SIG-M5 treated with dmso at 0.1 percent for 504 hours (cell line): ENCODE measurements around the gene SPATA22.
"Not testable (repeated sequence)": the region's sequence is repeated elsewhere in the genome, so short reads cannot be mapped to it uniquely, and the experiment has no call there.

ENCODE experiments used
- DNase-seq: peaks from one replicate; lab custom pipeline; 2025; ENCODE audit not compliant: unreplicated experiment; lab: John Stamatoyannopoulos, UW

The SPATA22 gene

DNA sequence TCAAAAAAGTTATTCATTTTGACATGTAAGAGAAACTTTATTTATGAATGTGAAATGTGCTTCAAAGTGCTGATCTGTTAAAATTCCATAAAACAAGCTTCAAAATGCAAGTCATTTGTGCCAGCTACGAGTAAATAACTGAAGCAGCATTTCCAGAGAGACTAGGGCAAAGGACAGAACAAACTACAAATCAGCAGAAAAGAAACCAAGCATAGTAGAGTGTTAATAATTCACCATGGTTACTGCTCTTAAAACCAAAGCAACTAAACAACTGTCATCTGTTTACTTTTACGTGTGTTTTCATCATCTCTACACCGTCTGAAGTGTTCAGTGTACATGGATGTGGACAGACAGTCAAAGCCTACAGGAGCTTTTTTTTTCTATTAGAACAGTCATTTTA lies 2.6 kb upstream of the SPATA22 start:
- no peak for DNase-seq

DNA sequence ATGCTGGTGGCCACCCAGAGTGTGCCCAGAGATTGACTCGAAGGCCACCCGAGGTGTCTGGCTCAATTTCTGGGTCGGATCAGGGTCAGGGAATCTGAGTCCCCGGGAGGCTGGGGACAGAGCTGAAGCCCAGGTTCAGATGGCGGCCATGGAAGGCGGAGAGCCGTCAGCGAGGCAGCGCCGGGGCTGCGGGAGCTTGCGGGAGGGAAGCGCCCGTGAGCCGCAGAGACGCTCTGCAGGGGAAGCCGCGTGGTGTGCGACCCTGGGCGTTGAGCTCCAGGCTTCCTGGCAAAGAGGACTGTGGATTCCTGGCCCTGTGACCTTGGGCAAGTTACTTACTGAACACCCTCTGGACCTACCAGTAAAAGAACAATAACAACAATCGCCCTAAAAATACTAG lies 518 bp upstream of the SPATA22 start:
- DNase-seq = no peak

DNA sequence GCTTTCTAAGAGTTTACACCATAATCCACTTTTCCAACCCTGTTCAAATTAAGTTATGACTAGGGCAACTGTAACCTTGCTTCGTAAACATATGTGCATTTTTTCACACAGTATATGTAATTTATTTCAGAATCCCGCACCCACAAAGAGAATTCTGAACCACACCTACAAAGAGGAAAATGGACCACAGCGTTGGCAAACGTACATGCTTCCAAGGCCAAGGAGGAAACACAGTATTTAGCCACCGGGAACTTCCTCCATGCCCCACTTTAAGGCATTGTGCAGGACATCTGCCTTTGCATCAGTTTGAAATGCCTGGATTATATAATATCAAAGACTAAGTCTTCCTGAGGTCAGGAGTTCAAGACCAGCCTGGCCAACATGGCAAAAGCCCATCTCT lies 2.1 kb downstream of the SPATA22 start:
- no peak for DNase-seq

DNA sequence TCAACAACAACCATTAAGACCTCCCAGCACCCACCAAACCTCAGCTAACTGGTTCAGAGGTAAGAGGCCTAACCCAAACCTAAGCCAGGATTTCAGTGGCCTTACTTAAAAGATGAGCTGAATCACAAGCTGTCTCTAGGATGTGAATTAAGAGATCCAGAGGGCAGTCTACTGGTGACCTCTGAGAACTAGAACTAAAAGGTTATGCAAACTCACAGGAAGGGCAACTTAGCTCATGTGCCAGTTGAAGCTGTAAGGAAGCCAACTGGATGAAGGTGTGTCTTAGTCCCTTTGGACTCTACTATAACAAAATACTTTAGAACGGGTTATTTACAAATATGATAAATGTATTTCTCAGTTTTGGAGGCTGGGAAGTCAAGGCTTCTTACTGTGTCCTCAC lies 5.3 kb downstream of the SPATA22 start:
- not testable (repeated sequence) for DNase-seq

DNA sequence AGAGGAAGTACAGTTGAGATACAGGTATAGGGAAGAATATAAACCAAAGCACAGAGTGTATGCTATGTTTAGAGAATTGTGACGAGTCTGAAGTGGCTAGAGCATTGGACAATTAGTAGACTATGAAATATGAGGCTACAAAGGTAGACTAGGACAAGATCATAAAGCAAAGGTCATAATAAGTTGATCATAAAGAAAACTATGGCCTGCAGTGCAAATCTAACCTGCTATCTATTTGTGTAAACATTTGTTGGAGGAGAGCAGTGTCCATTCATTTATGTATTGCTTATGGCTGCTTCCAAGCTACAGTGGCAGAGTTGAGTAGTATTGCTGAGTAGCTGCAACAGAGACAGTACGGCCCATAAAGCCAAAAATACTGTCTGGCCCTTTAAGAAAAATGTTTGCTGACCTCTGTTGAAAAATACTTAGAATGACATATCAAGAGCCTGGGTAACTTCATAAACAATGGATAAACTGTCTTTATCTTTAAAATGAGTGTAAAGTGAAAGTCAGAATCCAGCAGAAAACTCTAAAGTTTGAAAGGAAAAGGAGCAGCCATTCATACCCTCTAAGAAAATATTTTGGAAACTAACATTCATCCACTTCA lies 23.5 kb downstream of the SPATA22 start:
- no peak for DNase-seq

DNA sequence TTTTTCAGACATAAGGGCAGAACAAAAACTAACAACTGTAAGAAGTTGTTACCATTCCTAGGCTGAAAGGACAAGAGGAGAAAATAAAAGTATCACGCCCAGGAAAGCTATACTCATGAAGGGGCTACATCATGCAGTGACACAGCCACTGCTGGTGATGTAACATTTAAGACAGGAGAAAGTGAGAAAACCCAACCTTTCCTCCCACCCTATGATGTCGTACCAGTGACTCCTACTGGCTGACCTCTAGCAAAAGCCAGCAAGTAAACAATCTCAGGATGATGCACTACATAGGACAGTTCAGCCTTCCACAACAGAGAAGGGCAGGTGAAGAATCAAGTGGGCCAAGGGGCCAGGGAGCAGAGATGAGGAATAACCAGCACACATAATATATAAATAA lies 24.0 kb downstream of the SPATA22 start:
- no peak for DNase-seq

DNA sequence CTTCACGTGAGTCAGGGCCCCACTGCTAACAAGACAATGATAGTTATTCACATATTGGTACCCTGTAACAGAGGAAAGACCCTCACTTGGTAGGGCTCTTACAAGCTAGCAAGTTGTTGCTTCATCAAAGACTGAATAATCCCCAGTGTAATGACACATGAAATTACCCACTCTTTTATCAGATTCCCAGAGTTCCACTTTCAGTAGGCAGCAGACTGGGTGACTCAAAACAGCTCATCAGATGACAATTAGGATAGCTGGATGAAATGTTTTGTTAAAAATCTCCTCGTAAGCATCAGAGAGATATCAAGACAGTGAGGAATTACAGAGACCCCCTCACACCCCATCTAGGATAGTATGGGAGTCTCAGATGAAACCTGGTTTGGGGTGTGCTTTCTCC lies 31.2 kb downstream of the SPATA22 start:
- DNase-seq = no peak

DNA sequence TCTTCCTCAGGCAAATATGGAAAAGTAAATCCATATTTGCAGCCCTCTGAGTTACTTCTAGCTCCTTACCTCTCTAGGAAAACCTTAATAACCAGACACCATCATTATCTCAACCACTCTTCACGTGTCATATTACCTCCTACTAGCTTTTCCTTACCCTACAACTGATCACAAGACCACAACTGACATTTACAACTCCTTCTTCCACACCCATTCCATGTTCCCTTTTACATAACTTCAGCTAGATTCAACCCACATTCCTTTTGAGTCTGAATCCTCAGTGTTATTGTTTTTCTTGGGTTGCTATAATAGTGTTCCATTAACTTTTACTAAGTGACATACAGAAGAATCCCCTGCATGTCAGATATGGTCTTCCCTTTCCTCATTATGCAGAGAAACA lies 33.3 kb downstream of the SPATA22 start:
- no peak for DNase-seq

DNA sequence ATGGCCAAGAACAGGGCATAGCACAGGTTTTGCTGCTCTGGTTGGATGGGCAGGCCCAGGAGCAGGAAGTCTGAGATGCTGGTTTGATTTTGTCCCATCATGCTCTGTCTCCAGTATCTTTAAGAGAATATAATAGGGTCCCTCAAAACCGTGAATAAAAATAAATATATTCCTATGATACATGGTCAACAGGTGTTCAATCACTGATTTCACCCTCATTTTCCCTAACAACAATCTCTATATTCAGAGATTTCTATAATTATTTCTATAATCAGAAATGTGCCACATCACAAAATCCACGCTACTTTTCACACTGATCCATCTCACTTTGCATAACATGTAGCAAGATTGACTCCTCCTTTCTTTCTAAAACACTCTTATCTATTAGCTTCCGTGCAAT lies 37.9 kb downstream of the SPATA22 start, which contains the start of gene OR1E2:
Gene OR1E2 (minus strand): TSS at position 101 of the 400 bp plus-strand sequence. CDS start 0 bp downstream, at position 101.
- no peak for DNase-seq

DNA sequence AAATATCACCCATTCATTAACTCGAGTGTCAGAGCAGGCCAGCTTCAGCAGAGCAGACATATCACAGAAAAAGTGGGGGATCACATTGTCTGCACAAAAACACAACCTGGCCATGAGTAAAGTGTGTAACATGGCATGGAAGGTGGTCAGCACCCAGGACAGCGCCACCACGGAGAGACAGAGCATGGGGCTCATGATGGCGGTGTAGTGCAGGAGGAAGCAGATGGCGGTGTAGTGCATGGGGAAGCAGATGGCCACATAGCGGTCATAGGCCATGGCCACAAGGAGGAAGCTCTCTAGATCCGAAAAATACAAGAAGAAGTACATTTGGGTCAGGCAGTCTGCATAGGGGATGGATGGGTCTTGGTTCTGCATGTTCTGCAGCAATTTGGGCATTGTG lies 38.4 kb downstream of the SPATA22 start:
- DNase-seq = peak; percentile 44

DNA sequence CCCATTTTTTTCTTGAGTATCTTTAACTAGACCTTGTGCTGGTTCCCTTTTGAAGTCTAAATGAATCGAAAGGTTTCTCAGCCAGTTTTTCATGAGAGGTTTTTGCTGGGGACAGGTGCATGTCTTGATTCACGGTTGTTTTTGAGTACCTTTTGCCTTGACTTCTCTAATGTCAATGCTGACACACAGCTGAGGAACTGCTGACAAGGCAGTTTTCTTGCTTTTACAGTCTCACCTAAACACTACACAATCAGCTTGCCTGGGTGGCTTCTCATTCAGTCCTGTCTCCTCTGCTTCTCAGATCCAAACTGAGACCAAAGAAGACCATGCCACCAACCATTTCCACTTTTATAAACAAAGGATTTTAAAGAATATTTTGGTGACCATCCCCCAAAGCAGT lies 53.4 kb downstream of the SPATA22 start:
- no peak for DNase-seq

DNA sequence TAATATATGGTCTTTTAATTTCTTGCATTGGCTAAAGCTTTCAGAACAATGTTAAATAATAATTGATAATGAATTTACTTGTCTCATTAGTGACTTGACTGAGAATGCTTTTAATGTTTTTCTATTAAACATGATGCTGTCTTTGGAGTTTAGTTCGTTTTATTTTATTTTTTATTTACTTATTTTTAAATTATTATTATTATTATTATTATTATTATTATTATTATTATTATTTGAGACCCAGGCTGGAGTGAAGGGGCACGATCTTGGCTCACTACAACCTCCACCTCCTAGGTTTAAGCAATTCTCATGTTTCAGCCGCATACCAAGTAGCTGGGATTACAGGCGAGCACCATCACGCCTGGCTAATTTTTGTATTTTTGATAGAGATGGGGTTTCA lies 56.0 kb downstream of the SPATA22 start:
- DNase-seq = no peak

DNA sequence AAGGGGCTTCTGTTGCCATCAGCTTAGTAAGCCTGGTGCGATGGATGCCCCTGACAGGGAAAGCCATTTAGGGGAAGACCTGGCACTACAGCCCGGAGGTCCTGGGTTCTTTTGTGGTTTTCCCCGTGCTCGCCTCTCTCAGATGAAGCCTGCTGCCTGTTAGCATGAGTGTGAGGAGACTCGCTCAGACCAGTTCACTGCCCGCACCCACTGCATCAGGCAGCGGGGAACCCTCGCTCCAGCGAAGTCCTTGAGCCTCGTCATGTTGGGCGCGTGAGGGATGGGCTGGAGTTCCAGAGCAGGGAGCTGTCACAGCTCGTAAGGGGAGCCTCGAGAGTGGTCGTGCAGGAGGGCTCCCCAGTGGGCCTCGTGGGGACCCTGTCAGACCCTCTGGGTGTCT lies 59.4 kb downstream of the SPATA22 start:
- DNase-seq = not testable (repeated sequence)

DNA sequence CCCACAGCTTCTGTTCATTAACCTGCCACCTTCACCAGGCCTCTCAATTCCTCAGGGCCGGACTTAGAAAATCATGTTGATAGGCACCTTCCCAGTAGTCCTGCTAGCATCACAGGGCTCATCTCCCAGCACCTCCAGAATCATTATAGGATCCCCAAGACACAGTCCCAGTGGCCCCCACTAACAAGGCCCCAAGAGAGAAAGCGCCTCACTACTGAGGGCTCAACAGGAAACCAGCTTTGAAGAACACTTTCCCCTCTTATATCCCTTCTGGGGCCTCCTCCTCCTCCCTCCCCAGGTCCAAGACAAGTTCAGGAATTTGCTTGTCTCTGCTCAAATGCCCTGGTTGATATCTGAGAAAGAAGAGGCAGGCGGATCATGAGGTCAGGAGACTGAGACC lies 60.5 kb downstream of the SPATA22 start, which contains the start of gene OR3A3:
Gene OR3A3 (plus strand): TSS at position 301 of the 400 bp plus-strand sequence.
- no peak for DNase-seq

DNA sequence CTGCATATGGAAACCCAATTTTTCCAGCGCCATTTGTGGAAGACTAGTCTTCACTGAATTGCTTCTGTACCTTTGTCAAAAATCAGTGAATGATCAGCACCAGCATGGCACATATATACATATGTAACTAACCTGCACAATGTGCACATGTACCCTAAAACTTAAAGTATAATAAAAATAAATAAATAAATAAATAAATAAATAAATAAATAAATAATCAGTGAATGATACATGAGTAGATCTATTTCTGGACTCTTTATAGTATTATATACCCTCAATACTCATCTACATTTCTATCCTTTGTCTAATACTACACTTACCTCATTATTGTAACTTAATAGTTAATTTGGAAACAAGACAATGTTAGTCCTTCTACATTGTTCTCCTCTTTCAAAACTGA lies 67.8 kb downstream of the SPATA22 start:
- DNase-seq = not testable (repeated sequence)

DNA sequence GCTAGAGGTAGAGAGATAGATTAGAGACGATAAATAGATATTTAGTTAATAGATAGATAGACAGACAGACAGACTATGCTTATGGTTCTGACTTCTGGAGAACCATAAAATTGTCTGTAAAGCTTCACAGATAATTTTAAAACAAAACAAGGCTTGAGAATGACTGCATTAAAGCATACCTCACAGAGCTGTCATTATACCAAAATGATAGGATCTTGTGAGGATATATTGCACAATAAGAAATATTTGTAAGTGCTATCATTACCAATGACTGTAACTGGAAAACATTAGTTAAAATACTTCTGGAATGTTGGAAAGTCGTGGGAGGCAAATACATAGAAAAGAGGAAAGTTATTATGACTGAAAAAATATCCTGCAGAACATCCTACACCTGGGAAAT lies 69.8 kb downstream of the SPATA22 start:
- DNase-seq = no peak

DNA sequence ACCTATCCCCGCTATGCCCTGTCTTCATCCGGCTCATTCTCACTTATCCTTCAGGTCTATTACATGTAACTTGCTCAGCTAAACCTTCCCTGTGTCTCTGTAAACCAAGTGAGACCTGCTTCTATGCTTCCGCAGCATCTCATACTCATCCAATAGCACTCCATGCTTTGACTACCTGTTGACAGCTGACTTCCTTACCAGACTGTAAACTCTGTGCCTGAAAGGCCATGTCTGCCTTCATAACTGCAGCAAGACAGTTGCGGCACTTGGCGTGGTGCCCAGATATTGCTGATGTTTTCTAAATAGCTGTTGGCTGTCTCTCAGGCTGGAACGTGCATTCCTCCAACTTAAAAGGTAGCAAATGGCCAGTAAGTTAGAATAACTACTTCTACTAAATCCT lies 71.6 kb downstream of the SPATA22 start:
- no peak for DNase-seq

DNA sequence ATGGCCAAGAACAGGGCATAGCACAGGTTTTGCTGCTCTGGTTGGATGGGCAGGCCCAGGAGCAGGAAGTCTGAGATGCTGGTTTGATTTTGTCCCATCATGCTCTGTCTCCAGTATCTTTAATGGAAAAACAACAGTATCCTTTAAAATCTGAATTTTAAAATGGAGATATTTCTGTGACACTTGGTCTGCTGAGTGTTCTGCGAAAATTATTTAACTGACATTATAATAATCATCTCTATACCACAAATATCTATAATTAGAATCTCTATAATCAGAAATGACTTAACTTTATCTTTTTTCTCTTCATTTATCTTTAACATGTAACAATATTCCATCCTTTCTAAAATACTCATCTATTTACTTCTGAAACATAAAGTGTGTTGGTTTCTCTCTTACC lies 73.3 kb downstream of the SPATA22 start, which contains the start of gene OR1E1:
Gene OR1E1 (minus strand): TSS at position 101 of the 400 bp plus-strand sequence. CDS start 0 bp downstream, at position 101.
- DNase-seq = no peak

DNA sequence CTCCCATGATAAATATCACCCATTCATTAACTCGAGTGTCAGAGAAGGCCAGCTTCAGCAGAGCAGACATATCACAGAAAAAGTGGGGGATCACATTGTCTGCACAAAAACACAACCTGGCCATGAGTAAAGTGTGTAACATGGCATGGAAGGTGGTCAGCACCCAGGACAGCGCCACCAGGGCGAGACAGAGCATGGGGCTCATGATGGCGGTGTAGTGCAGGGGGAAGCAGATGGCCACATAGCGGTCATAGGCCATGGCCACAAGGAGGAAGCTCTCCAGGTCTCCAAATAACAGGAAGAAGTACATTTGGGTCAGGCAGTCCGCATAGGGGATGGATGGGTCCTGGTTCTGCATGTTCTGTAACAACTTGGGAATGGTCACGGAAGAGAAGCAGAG lies 73.8 kb downstream of the SPATA22 start:
- not testable (repeated sequence) for DNase-seq
